Esophagus squamous epithelium (tissue), 4 donors: Measurements from ENCODE around the gene RNF166.

ENCODE experiments used
- POLR2A ChIP-seq, 4 donors: fragments of 450-650 bp; IDR thresholded peaks; one replicate each; pipeline ENCODE4 v1.6.1; 2017; ENCODE audit warnings: antibody characterized with exemption in 4 of 4, mild to moderate bottlenecking in 4 of 4, moderate library complexity in 3 of 4
- TF ChIP-seq, protein P1 (sequence below), 6 experiments: fragments of 450-650 bp in 4 of 6; fragments of 200-600 bp in 2 of 6; sonication (generic) in 2 of 6; IDR thresholded peaks; one replicate each; pipeline ENCODE4 v1.5.1; 2016 to 2019; ENCODE audit warnings: antibody characterized with exemption in 6 of 6, mild to moderate bottlenecking in 4 of 6, moderate library complexity in 4 of 6

GRCh38 chr16:88649195-88649923 lies 56.8 kb downstream of the RNF166 start:
- TF ChIP-seq, protein P1, sequence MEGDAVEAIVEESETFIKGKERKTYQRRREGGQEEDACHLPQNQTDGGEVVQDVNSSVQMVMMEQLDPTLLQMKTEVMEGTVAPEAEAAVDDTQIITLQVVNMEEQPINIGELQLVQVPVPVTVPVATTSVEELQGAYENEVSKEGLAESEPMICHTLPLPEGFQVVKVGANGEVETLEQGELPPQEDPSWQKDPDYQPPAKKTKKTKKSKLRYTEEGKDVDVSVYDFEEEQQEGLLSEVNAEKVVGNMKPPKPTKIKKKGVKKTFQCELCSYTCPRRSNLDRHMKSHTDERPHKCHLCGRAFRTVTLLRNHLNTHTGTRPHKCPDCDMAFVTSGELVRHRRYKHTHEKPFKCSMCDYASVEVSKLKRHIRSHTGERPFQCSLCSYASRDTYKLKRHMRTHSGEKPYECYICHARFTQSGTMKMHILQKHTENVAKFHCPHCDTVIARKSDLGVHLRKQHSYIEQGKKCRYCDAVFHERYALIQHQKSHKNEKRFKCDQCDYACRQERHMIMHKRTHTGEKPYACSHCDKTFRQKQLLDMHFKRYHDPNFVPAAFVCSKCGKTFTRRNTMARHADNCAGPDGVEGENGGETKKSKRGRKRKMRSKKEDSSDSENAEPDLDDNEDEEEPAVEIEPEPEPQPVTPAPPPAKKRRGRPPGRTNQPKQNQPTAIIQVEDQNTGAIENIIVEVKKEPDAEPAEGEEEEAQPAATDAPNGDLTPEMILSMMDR (IDR thresholded peaks at IDR 0.05) = no peak
- no peak for TF ChIP-seq POLR2A (IDR thresholded peaks at IDR 0.05)
